IMR-90 (cell line): ENCODE results near the gene UFSP1. TPM values are rescaled to one million over a fixed set of nuclear protein-coding genes. Genes with fewer than 3 reads are reported as not detected.

ENCODE experiments used
- ATAC-seq: fragments of 200-7000 bp; cut with Tn5 transposase; 2 replicates; pipeline ENCODE4 v1.9.1; 2020; ENCODE audit warnings: low read depth, mild to moderate bottlenecking, moderate library complexity
- BruUV-seq: library from RNA; stranded (reverse); fragments of 400-500 nt; replicated peaks from 2 replicates; lab custom pipeline; 2021; lab: Mats Ljungman, UMichigan
- CTCF ChIA-PET: fragments of 300-600 bp; formaldehyde crosslinking; extraction: SDS; loops from one replicate; lab custom pipeline; 2021; ENCODE audit warnings: antibody characterized with exemption; lab: Yijun Ruan, JAX
- POLR2A ChIA-PET: fragments of 300-600 bp; sonication (Branson Sonifier 250); formaldehyde crosslinking; loops from one replicate; lab custom pipeline; 2022; ENCODE audit warnings: antibody characterized with exemption; ENCODE audit not compliant: unreplicated experiment; lab: Charles Lee
- DNase-seq: peaks from one replicate; pipeline ENCODE4 v3.0.0; 2013
- H2AFZ ChIP-seq: replicated peaks from 2 replicates; pipeline ENCODE3; 2013; ENCODE audit warnings: low read length, mild to moderate bottlenecking; ENCODE audit not compliant: poor library complexity
- H2AK5ac ChIP-seq: 2 replicates; pipeline ENCODE4 v1.6.1; 2013; ENCODE audit warnings: low read depth, low read length, inconsistent platforms
- H2AK9ac ChIP-seq: replicated peaks from 2 replicates; pipeline ENCODE3; 2013; ENCODE audit warnings: mild to moderate bottlenecking, low read depth, low read length, moderate library complexity; ENCODE audit not compliant: poor library complexity
- H2BK120ac ChIP-seq: 2 replicates; pipeline ENCODE4 v1.6.1; 2013; ENCODE audit warnings: low read depth, low read length, inconsistent platforms
- H2BK15ac ChIP-seq: 3 replicates; pipeline ENCODE4 v1.6.1; 2013; ENCODE audit warnings: low read depth, low read length, inconsistent platforms
- H2BK20ac ChIP-seq: 2 replicates; pipeline ENCODE4 v1.6.1; 2013; ENCODE audit warnings: low read depth, mild to moderate bottlenecking, inconsistent platforms, low read length, moderate library complexity
- H2BK5ac ChIP-seq: 2 replicates; pipeline ENCODE4 v1.6.1; 2013; ENCODE audit warnings: mild to moderate bottlenecking, low read depth, low read length, inconsistent platforms; ENCODE audit not compliant: poor library complexity, severe bottlenecking
- H3K14ac ChIP-seq: replicated peaks from 2 replicates; pipeline ENCODE4 v1.6.1; 2013; ENCODE audit warnings: low read depth, low read length, inconsistent platforms
- H3K18ac ChIP-seq: 2 replicates; pipeline ENCODE4 v1.6.1; 2013; ENCODE audit warnings: low read depth, low read length, control low read depth
- H3K23ac ChIP-seq: 2 replicates; pipeline ENCODE4 v1.6.1; 2013; ENCODE audit warnings: low read depth, low read length, inconsistent platforms
- H3K27ac ChIP-seq: 2 replicates; pipeline ENCODE4 v1.5.1; 2013; ENCODE audit warnings: mild to moderate bottlenecking, control low read depth, low read length; ENCODE audit not compliant: insufficient read depth
- H3K27me3 ChIP-seq: 2 replicates; pipeline ENCODE4 v1.6.1; 2013; ENCODE audit warnings: low read length; ENCODE audit not compliant: control insufficient read depth, insufficient read depth
- H3K36me3 ChIP-seq: 2 replicates; pipeline ENCODE4 v1.6.1; 2013; ENCODE audit warnings: low read length, mixed read lengths; ENCODE audit not compliant: control insufficient read depth, insufficient read depth
- H3K4ac ChIP-seq: 2 replicates; pipeline ENCODE4 v1.6.1; 2013; ENCODE audit warnings: low read depth, low read length, inconsistent platforms
- H3K4me1 ChIP-seq: 2 replicates; pipeline ENCODE4 v1.6.1; 2013; ENCODE audit warnings: low read length, mixed read lengths; ENCODE audit not compliant: control insufficient read depth, insufficient read depth
- H3K4me2 ChIP-seq: 2 replicates; pipeline ENCODE4 v1.6.1; 2013; ENCODE audit warnings: low read depth, mild to moderate bottlenecking, control low read depth, low read length, moderate library complexity
- H3K4me3 ChIP-seq: 2 replicates; pipeline ENCODE4 v1.5.1; 2013; ENCODE audit warnings: low read depth, mild to moderate bottlenecking, control low read depth, low read length, moderate library complexity; ENCODE audit not compliant: insufficient read depth
- H3K56ac ChIP-seq: 2 replicates; pipeline ENCODE4 v1.6.1; 2013; ENCODE audit warnings: low read length, inconsistent platforms; ENCODE audit not compliant: insufficient read depth; ENCODE audit errors: extremely low read depth
- H3K79me1 ChIP-seq, 2 experiments: 2 replicates each; pipeline ENCODE4 v1.6.1; 2013; ENCODE audit warnings: low read length in 2 of 2, inconsistent platforms in 1 of 2, low read depth in 1 of 2
- H3K9ac ChIP-seq: 2 replicates; pipeline ENCODE4 v1.6.1; 2013; ENCODE audit warnings: low read depth, low read length, control low read depth
- H3K9me1 ChIP-seq: 2 replicates; pipeline ENCODE4 v1.6.1; 2013; ENCODE audit warnings: low read length, inconsistent platforms; ENCODE audit not compliant: insufficient read depth
- H3K9me3 ChIP-seq: 2 replicates; pipeline ENCODE4 v1.6.1; 2013; ENCODE audit warnings: low read length; ENCODE audit not compliant: control insufficient read depth, insufficient read depth
- H4K20me1 ChIP-seq: 2 replicates; pipeline ENCODE4 v1.6.1; 2013; ENCODE audit warnings: low read length, inconsistent platforms; ENCODE audit not compliant: insufficient read depth
- H4K5ac ChIP-seq: 2 replicates; pipeline ENCODE4 v1.6.1; 2013; ENCODE audit warnings: mild to moderate bottlenecking, low read depth, low read length, control low read depth
- H4K8ac ChIP-seq, 2 experiments: 2 replicates each; pipeline ENCODE4 v1.6.1; 2013; ENCODE audit warnings: low read depth in 2 of 2, low read length in 2 of 2, control low read depth in 1 of 2, inconsistent platforms in 1 of 2
- H4K91ac ChIP-seq: 2 replicates; pipeline ENCODE4 v1.6.1; 2013; ENCODE audit warnings: low read depth, low read length, inconsistent platforms; ENCODE audit not compliant: insufficient read depth
- BHLHE40 ChIP-seq: fragments of 150-350 bp; IDR thresholded peaks from 2 replicates; pipeline ENCODE4 v1.6.1; 2016; ENCODE audit warnings: mild to moderate bottlenecking, low read depth, low read length
- CEBPB ChIP-seq: IDR thresholded peaks from 2 replicates; pipeline ENCODE4 v1.6.1; 2012; ENCODE audit warnings: low read depth, low read length, improper control_type of control experiment
- RCOR1 ChIP-seq: IDR thresholded peaks from 2 replicates; pipeline ENCODE4 v1.6.1; 2012; ENCODE audit warnings: mild to moderate bottlenecking, low read length, improper control_type of control experiment; ENCODE audit not compliant: insufficient replicate concordance
- RFX5 ChIP-seq: IDR thresholded peaks from 2 replicates; pipeline ENCODE4 v1.8.0; 2012; ENCODE audit warnings: low read depth, mild to moderate bottlenecking, low read length, moderate library complexity
- WGBS, 2 experiments: methylation state at CpG; one replicate each; pipeline versions ENCODE4 v1.1.5 to v1.1.7; 2013; ENCODE audit warnings: missing lambda C conversion rate in 2 of 2; ENCODE audit not compliant: insufficient read length in 1 of 2; ENCODE audit errors: extremely low coverage in 2 of 2; 5-methylcytosine and 5-hydroxymethylcytosine counted together
- dilution Hi-C: fragments of 300-500 bp; cut with HindIII; formaldehyde crosslinking; loops from one replicate; pipeline ENCODE4 v1.14.3; 2018; ENCODE audit warnings: low sequenced_read_pairs; ENCODE audit not compliant: unreplicated experiment
- in situ Hi-C: fragments of 300-500 bp; cut with MboI; formaldehyde crosslinking; loops from 3 replicates; pipeline ENCODE4 v1.14.3; 2019; ENCODE audit warnings: low sequenced_read_pairs, inconsistent platforms, mixed read lengths
- intact Hi-C: fragments of 100-400 bp; cut with micrococcal nuclease; formaldehyde crosslinking; loops from 2 replicates; pipeline ENCODE4 v1.10.0; 2022
- polyA plus RNA-seq, 3 experiments: library from polyadenylated mRNA; depleted of rRNA; stranded (reverse); fragments of >200 nt; gene quantifications; 2 replicates each; pipeline ENCODE4 v1.2.3, GENCODE V29; 2012; ENCODE audit warnings: low replicate concordance in 1 of 3
- total RNA-seq: library from RNA; depleted of rRNA; stranded (reverse); fragments of >200 nt; gene quantifications from 2 replicates; pipeline ENCODE4 v1.2.3, GENCODE V29; 2012
- TF ChIP-seq, protein P1 (sequence below): fragments of 150-350 bp; IDR thresholded peaks from 2 replicates; pipeline ENCODE4 v1.6.1; 2016; ENCODE audit warnings: low read depth, mild to moderate bottlenecking, low read length, moderate library complexity, borderline replicate concordance

Gene UFSP1
- total and polyA plus RNA-seq, 2 of the 4 experiments (the other 2 are of a cell fraction) = 0.36 to 1.0 TPM

DNA sequence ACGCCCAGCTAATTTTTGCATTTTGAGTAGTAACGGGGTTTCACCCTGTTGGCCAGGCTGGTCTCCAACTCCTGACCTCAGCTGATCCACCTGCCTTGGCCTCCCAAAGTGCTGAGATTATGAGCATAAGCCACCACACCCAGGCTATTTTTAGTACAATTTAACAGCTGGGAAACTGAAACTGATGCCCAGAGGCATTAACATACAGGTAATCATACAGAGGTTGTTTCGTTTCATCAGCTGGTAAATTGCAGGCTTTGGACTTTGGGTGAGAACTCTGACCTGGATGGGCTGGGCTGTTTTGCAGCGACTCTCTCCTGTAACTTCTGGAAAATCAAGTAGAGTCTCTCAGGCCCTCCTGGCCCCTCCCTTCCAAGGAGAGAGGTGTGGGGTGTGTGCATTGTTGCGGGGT lies 12.4 kb upstream of the UFSP1 start:
- in situ Hi-C loops = no loop called here
- Histone ChIP-seq H3K4ac (no peak overlapping the region), H3K9ac (no peak overlapping the region), H3K56ac (no peak overlapping the region), H3K4me3 (no peak overlapping the region), H3K23ac (no peak overlapping the region), H3K4me2 (no peak overlapping the region), H2AFZ (no peak overlapping the region), H3K9me1 (no peaks in the 10 kb centered on the region), H3K18ac (no peak overlapping the region), H2BK120ac (no peak overlapping the region), H4K8ac (no peak overlapping the region), H2BK15ac (no peak overlapping the region), H3K79me1 (no peaks in the 10 kb centered on the region), H3K4me1 (no peaks in the 10 kb centered on the region), H3K27me3 (peaks cover 26% of the 10 kb centered on the region), H2AK5ac (no peak overlapping the region), H4K91ac (no peak overlapping the region), H2AK9ac (no peak overlapping the region), H4K5ac (no peak overlapping the region), H4K20me1 (no peaks in the 10 kb centered on the region), H3K36me3 (no peaks in the 10 kb centered on the region), H3K9me3 (peaks cover 3% of the 10 kb centered on the region; the same call in 1 of the 2 replicates), H3K14ac (no peak overlapping the region), H3K27ac (no peak overlapping the region), H2BK5ac (no peak overlapping the region), H2BK20ac (no peak overlapping the region)
- POLR2A ChIA-PET = no interaction called here
- TF ChIP-seq, protein P1, sequence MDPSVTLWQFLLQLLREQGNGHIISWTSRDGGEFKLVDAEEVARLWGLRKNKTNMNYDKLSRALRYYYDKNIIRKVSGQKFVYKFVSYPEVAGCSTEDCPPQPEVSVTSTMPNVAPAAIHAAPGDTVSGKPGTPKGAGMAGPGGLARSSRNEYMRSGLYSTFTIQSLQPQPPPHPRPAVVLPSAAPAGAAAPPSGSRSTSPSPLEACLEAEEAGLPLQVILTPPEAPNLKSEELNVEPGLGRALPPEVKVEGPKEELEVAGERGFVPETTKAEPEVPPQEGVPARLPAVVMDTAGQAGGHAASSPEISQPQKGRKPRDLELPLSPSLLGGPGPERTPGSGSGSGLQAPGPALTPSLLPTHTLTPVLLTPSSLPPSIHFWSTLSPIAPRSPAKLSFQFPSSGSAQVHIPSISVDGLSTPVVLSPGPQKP = no peak
- no peak for TF ChIP-seq RFX5
- TF ChIP-seq RCOR1 = no peak
- TF ChIP-seq CEBPB = no peak
- TF ChIP-seq BHLHE40 = no peak
- 100% methylated on average over 1 of the region's 5 CpGs; no CpG with 5 or more reads in 1 of the 2 experiments for WGBS, 2 experiments
- intact Hi-C loops = no loop called here
- DNase-seq (no peak), ATAC-seq (no peak)
- CTCF ChIA-PET = no interaction called here
- BruUV-seq = no TSS peak
- dilution Hi-C loops = no loop called here
